ENCODE measurements around the gene TRMT11.

DNA sequence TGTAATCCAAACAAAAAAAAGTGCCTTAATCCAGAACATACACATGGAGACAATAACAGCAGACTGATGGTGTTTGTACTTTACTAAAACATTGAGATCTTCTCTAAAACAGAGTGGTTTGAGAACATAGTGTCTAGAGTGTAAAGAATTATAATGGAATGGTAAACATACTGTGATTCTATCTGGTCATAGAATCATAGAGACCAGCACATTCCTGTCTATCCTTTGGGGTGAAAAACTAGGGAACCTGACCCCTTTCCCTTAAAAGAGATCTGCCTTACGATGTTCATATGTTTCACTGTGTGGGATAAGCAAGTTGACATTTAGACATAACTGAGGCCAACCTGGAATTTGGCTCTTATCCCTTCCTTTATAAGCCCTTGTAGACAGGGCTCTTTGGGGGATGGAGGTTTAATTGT, 55.7 kb downstream of the TRMT11 start:
- TF ChIP-seq BCL6 (CRISPR knock-in tag; IDR thresholded peaks at IDR 0.05) (no peak), CBFB (CRISPR knock-in tag; IDR thresholded peaks at IDR 0.05) (no peak), U2AF1 (optimal IDR thresholded peaks at IDR 0.05; ENCODE audit: low read depth, low read length) (no peak), JUND (IDR thresholded peaks at IDR 0.05; ENCODE audit: borderline replicate concordance, low read depth, low read length) (no peak), JUND (tag; IDR thresholded peaks at IDR 0.05; ENCODE audit: borderline replicate concordance, low read depth, low read length) (no peak), KAT8 (IDR thresholded peaks at IDR 0.05; ENCODE audit: low read depth) (no peak), RB1 (IDR thresholded peaks at IDR 0.05; ENCODE audit: low read depth) (no peak)
- TF ChIP-seq, protein P1, sequence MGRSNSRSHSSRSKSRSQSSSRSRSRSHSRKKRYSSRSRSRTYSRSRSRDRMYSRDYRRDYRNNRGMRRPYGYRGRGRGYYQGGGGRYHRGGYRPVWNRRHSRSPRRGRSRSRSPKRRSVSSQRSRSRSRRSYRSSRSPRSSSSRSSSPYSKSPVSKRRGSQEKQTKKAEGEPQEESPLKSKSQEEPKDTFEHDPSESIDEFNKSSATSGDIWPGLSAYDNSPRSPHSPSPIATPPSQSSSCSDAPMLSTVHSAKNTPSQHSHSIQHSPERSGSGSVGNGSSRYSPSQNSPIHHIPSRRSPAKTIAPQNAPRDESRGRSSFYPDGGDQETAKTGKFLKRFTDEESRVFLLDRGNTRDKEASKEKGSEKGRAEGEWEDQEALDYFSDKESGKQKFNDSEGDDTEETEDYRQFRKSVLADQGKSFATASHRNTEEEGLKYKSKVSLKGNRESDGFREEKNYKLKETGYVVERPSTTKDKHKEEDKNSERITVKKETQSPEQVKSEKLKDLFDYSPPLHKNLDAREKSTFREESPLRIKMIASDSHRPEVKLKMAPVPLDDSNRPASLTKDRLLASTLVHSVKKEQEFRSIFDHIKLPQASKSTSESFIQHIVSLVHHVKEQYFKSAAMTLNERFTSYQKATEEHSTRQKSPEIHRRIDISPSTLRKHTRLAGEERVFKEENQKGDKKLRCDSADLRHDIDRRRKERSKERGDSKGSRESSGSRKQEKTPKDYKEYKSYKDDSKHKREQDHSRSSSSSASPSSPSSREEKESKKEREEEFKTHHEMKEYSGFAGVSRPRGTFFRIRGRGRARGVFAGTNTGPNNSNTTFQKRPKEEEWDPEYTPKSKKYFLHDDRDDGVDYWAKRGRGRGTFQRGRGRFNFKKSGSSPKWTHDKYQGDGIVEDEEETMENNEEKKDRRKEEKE (IDR thresholded peaks at IDR 0.05; ENCODE audit: borderline replicate concordance in 1 of 2, control insufficient read depth in 1 of 2, low read depth in 2 of 2, low read length in 1 of 2): no peak

Measured in K562 (cell line).